HL-60 (cell line): ENCODE results near the gene FAF1.

Source experiments
- DNase-seq, 2 experiments: peaks; one replicate each; pipeline ENCODE4 v3.0.0-alpha.2; 2010 to 2020; ENCODE audit warnings: low read depth in 1 of 2, low spot score in 1 of 2
- H3K27ac ChIP-seq: fragments of 250-450 bp; sonication (Bioruptor Pico); replicated peaks from 2 replicates; pipeline ENCODE4 v1.5.1; 2020; ENCODE audit warnings: mild to moderate bottlenecking, moderate library complexity
- H3K27me3 ChIP-seq: fragments of 250-450 bp; sonication (Bioruptor Pico); 2 replicates; pipeline ENCODE4 v1.5.1; 2021; ENCODE audit warnings: mild to moderate bottlenecking, moderate library complexity; ENCODE audit not compliant: insufficient read depth, poor library complexity, severe bottlenecking
- H3K4me3 ChIP-seq: replicated peaks from 2 replicates; pipeline ENCODE4 v1.5.1; 2011; ENCODE audit warnings: mild to moderate bottlenecking, control low read depth, low read length; ENCODE audit not compliant: insufficient read depth
- GABPA ChIP-seq: IDR thresholded peaks from 2 replicates; pipeline ENCODE4 v1.6.1; 2012; ENCODE audit warnings: low read depth
- POLR2AphosphoS5 ChIP-seq: IDR thresholded peaks from 2 replicates; pipeline ENCODE4 v1.6.1; 2012; ENCODE audit warnings: low read depth
- SPI1 ChIP-seq: IDR thresholded peaks from 2 replicates; pipeline ENCODE4 v1.6.1; 2012; ENCODE audit warnings: low read depth, mild to moderate bottlenecking, borderline replicate concordance
- TF ChIP-seq, protein P1 (sequence below): IDR thresholded peaks from one replicate; pipeline ENCODE4 v1.5.1; 2011; ENCODE audit warnings: low read length, control low read depth, inconsistent platforms; ENCODE audit not compliant: insufficient read depth
- TF ChIP-seq, protein P2 (sequence below): IDR thresholded peaks from 2 replicates; pipeline ENCODE4 v1.6.1; 2012; ENCODE audit warnings: low read depth; ENCODE audit not compliant: insufficient replicate concordance

The FAF1 gene

GRCh38 chr1:50610563-50610962 lies 349.5 kb downstream of the FAF1 start:
- no peaks in the 10 kb centered on the region for H3K27me3 ChIP-seq

DNA sequence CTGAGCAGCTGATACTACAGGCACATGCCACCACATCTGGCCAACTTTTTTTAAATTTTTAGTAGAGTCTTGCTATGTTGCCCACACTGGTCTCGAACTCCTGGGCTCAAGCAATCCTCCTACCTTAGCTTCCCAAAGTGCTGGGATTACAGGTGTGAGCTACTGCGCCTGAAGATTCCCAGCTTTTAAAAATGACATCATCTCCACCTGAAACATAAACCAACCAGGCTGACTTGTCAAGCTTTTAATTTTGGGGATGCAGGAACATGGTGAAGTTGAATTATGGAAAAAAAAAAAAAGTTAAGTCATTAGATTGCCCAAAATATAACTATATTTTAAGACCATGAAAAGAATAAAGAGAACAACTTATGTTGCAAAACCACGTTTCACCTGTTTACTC lies 350.6 kb downstream of the FAF1 start:
- Histone ChIP-seq H3K27ac (no peak overlapping the region), H3K27me3 (no peaks in the 10 kb centered on the region), H3K4me3 (no peak overlapping the region)
- TF ChIP-seq POLR2AphosphoS5 (no peak), GABPA (no peak), SPI1 (no peak)
- TF ChIP-seq, protein P1, sequence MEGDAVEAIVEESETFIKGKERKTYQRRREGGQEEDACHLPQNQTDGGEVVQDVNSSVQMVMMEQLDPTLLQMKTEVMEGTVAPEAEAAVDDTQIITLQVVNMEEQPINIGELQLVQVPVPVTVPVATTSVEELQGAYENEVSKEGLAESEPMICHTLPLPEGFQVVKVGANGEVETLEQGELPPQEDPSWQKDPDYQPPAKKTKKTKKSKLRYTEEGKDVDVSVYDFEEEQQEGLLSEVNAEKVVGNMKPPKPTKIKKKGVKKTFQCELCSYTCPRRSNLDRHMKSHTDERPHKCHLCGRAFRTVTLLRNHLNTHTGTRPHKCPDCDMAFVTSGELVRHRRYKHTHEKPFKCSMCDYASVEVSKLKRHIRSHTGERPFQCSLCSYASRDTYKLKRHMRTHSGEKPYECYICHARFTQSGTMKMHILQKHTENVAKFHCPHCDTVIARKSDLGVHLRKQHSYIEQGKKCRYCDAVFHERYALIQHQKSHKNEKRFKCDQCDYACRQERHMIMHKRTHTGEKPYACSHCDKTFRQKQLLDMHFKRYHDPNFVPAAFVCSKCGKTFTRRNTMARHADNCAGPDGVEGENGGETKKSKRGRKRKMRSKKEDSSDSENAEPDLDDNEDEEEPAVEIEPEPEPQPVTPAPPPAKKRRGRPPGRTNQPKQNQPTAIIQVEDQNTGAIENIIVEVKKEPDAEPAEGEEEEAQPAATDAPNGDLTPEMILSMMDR, result no peak
- DNase-seq, result no peak

More at GRCh38 chr1:50610563-50610962, 349.5 kb downstream of the FAF1 start:
- H3K4me3 ChIP-seq, result no peak overlapping the region
- H3K27ac ChIP-seq, result no peak overlapping the region
- no peak for DNase-seq
- TF ChIP-seq SPI1 (no peak), POLR2AphosphoS5 (no peak), GABPA (no peak)
- TF ChIP-seq, protein P1, result no peak
- TF ChIP-seq, protein P2, sequence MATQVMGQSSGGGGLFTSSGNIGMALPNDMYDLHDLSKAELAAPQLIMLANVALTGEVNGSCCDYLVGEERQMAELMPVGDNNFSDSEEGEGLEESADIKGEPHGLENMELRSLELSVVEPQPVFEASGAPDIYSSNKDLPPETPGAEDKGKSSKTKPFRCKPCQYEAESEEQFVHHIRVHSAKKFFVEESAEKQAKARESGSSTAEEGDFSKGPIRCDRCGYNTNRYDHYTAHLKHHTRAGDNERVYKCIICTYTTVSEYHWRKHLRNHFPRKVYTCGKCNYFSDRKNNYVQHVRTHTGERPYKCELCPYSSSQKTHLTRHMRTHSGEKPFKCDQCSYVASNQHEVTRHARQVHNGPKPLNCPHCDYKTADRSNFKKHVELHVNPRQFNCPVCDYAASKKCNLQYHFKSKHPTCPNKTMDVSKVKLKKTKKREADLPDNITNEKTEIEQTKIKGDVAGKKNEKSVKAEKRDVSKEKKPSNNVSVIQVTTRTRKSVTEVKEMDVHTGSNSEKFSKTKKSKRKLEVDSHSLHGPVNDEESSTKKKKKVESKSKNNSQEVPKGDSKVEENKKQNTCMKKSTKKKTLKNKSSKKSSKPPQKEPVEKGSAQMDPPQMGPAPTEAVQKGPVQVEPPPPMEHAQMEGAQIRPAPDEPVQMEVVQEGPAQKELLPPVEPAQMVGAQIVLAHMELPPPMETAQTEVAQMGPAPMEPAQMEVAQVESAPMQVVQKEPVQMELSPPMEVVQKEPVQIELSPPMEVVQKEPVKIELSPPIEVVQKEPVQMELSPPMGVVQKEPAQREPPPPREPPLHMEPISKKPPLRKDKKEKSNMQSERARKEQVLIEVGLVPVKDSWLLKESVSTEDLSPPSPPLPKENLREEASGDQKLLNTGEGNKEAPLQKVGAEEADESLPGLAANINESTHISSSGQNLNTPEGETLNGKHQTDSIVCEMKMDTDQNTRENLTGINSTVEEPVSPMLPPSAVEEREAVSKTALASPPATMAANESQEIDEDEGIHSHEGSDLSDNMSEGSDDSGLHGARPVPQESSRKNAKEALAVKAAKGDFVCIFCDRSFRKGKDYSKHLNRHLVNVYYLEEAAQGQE, result no peak

GRCh38 chr1:50605186-50605875 lies 354.7 kb downstream of the FAF1 start:
- H3K4me3 ChIP-seq, result no peak overlapping the region
- no peak overlapping the region for H3K27ac ChIP-seq
- no peaks in the 10 kb centered on the region for H3K27me3 ChIP-seq
- TF ChIP-seq GABPA, result no peak
- TF ChIP-seq, protein P1, result peak; percentile 46
- TF ChIP-seq, protein P2, result no peak
- peak in 1 of 2 experiments; percentile 43 for DNase-seq

- TF ChIP-seq, protein P2, result no peak
- TF ChIP-seq POLR2AphosphoS5 (no peak), GABPA (no peak), SPI1 (no peak)
- TF ChIP-seq, protein P1, result no peak
- H3K27ac ChIP-seq, result no peak overlapping the region
- no peak overlapping the region for H3K4me3 ChIP-seq
- no peaks in the 10 kb centered on the region for H3K27me3 ChIP-seq
- no peak for DNase-seq
These were observed 355.5 kb downstream of the FAF1 start for GRCh38 chr1:50604580-50604979.
